Skeletal muscle cell (primary cell): Measurements from ENCODE around the gene AMIGO2.
"Not testable (repeated sequence)": the region's sequence is repeated elsewhere in the genome, so short reads cannot be mapped to it uniquely, and the experiment has no call there.

Experiments used
- DNase-seq: peaks from one replicate; pipeline ENCODE4 v3.0.0-alpha.2; 2010; ENCODE audit warnings: low read depth
- H3K4me3 ChIP-seq: 2 replicates; pipeline ENCODE4 v1.5.1; 2011; ENCODE audit warnings: low read depth, mild to moderate bottlenecking, control low read depth, low read length, moderate library complexity

Gene AMIGO2

GRCh38 chr12:47079468-47079980 is at the start of gene AMIGO2, which contains the start of gene PCED1B:
AMIGO2 (minus strand) TSS chr12:47079959; CDS start chr12:47079002, 957 bp downstream.
PCED1B (plus strand) TSS chr12:47079621; CDS start chr12:47235064, 155,443 bp downstream.
- DNase-seq, result no peak
- peak within 1 kb of the TSS; percentile 73 for H3K4me3 ChIP-seq

- DNase-seq, result no peak
- H3K4me3 ChIP-seq, result no peak overlapping the region
Observed at GRCh38 chr12:47126246-47126645, 46.5 kb upstream of the AMIGO2 start.

DNA sequence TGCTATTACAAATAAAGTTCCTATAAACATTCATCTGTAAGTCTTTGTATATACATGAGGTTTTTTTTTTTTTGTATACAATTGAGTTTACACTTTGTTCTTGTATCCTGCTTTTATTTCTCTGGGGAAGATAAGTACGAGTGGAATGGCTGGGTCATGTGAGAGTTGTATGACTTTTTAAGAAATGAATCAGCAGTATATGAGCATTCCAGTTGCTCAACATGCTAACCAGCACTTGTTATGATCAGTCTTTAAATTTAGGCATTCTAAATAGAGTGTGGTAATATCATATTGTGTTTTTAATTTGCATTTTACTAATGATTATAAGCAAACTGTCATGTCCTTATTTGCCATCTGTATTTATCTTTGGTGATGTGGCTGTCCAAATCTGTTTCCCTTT is 44.7 kb upstream of the AMIGO2 start:
- no peak for DNase-seq
- H3K4me3 ChIP-seq, result no peak overlapping the region

GRCh38 chr12:47123730-47124129 is 44.0 kb upstream of the AMIGO2 start:
- DNase-seq, result no peak
- H3K4me3 ChIP-seq, result no peak overlapping the region

DNA sequence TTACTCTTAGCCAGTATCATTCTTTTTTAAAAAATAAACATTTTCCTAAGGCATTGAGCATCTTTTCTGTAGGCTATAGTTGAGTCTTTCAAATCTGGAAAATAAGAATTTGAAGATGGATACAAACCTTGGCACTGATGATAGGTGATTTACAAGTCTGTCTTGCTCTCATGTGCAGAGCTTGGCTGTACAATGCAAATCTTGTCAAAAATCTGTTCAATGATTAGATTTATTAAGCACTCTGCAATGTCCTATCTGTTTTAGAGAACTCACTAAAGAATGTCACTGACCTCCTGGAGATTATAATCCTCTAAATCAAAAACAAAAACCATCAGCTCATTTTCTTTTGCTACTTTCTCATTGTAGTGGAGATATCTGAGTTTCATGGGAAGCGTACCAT is 42.8 kb upstream of the AMIGO2 start:
- H3K4me3 ChIP-seq, result no peak overlapping the region
- DNase-seq, result no peak

- no peak overlapping the region for H3K4me3 ChIP-seq
- no peak for DNase-seq
Observed at GRCh38 chr12:47121146-47121545, 41.4 kb upstream of the AMIGO2 start.

- no peak for DNase-seq
- H3K4me3 ChIP-seq, result no peak overlapping the region
Observed at GRCh38 chr12:47120736-47121135, 41.0 kb upstream of the AMIGO2 start.

- not testable (repeated sequence) for H3K4me3 ChIP-seq, DNase-seq
Observed at GRCh38 chr12:47117305-47117704, 37.5 kb upstream of the AMIGO2 start.

DNA sequence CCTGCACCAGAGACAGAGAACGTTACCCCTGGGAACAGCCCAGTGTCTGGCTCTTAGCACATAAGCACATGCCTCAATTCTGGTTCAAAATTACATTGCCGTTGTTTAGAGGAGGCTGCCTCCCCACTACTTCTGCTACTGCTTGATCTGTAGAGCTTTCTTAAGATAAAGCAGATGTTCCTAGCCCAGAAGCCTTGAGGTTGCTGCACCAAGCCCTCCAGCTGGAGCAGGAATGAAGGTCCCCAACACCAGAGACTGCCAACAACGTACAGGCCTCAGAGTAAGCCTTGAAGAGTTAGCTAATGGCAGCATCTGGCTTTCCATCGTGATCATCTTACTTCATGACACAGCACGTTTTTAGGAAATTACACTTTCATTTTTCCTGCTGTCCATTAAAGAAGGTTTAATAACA is 34.7 kb upstream of the AMIGO2 start:
- no peak for DNase-seq
- no peak overlapping the region for H3K4me3 ChIP-seq

DNA sequence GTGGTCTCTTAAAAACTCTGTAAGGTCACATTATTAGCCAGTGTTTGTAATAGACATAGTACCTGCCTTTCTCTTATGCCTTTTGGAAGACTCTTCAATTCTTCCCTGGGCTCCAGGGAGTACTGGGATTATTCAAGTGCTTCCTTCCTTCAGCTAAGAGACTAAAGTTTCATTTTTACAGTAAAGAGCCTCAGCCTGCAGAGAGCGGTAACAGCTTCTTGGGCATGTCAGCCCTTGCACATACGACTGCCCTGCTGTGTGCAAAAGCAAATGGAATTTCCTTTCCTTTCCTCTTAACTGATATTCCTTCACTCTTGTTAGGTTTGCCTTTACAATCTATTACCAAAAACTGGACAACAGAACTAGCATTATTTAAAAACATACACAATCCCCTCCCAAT is 32.9 kb upstream of the AMIGO2 start:
- DNase-seq, result no peak
- no peak overlapping the region for H3K4me3 ChIP-seq

DNA sequence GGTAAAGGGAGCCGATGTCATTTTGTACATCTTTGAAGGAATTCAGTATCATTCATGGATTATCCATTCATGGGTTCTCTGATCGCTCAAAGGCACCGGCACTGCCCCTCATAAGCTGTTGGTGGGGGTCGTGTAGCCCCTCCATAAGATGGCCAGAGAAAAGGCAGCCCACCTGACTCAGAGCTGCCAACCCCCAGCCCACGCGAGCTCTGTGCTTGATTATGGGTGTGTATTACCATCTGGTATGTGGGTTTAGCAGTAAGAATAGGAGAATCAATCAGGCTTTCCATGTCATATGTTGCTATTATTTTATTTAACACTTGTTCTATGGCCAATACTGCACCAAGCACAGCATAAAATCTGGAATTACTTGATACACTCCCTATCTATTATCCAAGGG is 32.1 kb upstream of the AMIGO2 start:
- no peak overlapping the region for H3K4me3 ChIP-seq
- DNase-seq, result no peak

DNA sequence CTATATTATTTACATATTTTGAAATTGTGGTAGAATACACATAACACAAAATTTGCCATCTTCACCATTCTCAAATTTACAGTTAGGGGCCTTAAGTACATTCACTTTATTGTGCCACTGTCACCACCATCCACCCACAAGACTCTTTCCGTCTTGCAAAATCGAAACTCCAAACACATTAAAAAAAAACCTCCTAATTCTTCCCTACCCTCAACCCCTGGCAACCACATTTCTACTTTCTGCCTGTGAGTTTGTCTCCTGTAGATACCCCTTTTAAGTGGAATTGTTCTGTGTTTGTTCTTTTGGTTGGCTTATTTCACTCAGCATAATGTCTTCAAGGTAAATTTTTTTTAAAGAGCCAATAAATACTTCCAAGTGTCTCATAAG is 31.6 kb upstream of the AMIGO2 start:
- DNase-seq, result no peak
- no peak overlapping the region for H3K4me3 ChIP-seq

DNA sequence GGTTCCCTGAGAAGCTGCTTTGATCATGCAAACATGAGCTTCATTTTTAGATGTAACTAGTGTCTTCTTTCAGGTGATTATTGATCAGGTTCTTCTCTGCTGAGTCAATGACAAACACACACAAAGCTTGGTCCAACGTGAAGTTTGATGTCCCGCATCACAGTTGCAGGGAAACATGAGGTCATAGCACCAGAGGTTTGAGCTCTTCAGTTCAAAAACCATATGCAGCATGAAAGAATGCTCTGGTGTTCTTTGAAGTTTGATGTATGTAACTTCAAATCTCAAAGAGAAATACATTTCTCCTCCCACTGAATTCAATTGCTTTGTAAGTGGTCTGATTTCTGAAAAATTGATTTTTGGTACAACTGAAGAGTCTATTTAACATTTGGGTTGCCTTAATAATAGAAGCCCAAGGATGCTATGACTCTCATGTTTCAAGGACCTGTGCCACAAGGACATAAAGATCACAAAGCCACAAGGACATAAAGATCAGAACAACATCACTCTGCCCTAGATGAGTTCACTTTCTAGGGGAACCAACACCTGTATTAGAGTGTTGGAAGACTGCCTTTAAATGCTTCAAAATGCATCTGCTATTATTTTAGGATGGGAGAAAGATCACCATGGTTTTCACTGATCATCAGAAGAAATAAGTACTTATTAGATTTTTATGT is 31.1 kb upstream of the AMIGO2 start:
- DNase-seq, result no peak
- H3K4me3 ChIP-seq, result no peak overlapping the region

GRCh38 chr12:47110011-47110541 is 30.3 kb upstream of the AMIGO2 start:
- no peak overlapping the region for H3K4me3 ChIP-seq
- no peak for DNase-seq

GRCh38 chr12:47107926-47108325 is 28.2 kb upstream of the AMIGO2 start:
- no peak overlapping the region for H3K4me3 ChIP-seq
- no peak for DNase-seq

DNA sequence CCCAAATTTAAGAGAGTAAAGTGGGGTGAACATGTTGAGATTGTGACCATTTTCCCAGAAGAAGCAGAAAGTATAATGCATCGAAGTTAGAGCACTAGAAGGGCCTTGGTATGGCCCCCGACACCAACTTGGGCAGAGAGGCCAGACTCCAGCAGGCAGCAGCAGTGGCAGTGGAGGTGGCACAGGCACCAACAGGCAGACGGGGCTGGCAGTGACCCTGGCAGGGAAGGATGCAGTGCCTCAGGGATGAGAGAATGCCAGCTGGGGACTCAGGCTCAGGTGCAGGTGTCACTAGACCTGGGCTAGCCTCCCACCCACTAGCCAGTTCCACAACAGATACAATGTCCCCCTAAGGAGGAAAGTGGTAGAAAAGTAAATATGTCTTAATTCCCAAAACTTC is 27.7 kb upstream of the AMIGO2 start:
- DNase-seq, result no peak
- H3K4me3 ChIP-seq, result no peak overlapping the region

DNA sequence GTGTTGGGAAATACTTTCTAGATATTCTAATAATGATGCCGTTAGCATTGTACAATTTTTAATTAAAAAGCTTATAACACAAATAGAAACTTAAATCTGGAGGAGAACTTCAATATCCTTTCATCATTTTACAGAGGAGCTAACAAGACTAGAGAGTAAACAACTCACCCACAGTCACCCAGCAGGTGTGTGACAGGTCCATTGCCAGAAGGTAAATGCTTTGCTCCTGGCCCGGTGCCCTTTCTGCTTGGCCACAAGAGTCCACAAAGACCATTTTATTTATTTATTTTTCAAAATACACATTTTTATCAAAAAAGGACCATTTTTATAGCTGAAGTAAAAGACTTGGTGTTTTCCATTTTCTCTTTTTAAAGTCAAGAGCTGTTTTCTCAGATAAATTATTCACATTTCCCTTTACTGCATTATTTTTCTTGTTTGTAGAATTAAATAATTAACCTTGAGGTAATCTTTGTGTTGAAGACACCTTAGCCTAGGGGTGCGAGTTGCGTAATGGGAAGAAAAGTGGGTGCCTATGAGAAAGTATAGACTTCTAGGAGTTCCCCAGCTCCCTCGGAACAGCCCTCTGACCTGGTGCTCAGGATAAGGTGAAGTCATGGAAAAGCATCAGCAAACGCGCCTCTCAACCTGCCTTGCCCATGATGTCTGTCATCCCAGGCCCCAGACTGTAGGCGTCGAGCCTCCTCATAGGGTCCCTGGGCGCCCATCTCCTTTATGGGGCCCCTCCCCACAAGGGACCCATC is 26.3 kb upstream of the AMIGO2 start:
- DNase-seq, result no peak
- no peak overlapping the region for H3K4me3 ChIP-seq

DNA sequence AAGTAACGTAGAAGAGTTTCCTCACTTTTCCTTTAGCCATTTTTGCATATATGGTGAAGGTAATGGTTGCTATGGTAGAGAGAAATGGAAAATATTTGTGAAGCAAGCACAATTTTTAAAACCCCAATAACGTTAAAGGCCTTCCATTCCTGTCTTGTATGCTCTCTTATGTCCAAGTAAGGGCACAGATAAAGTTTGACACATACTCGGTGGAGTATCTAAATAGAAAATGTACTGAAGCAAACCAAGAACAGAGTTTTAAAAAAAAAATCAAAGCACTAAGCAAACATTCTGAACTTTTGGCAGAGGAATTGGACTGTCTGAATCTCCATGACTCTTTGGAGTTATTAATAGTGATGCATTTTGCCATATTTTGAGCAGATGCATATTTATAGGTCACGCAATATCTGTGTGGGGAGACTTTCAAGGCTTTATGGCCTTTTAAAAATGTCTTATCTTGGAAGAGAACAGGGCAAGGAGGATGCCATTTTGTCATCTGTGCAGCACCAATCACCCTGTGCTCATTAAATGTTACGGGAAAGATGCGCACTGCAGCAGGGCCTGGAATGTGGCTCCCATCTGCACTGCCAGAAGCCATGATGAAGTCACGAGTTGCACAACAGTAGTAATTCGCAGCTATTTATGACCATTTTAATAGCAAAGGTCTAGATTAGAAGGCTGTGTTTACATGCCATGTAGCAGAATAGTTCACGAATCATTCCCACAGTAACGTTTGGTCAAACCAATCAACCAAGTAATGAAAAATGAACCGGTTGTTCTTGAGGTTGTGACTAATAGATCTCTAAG is 23.3 kb upstream of the AMIGO2 start:
- peak; percentile 85 for DNase-seq
- no peak overlapping the region for H3K4me3 ChIP-seq

GRCh38 chr12:47102406-47102805 is 22.6 kb upstream of the AMIGO2 start:
- DNase-seq, result no peak
- H3K4me3 ChIP-seq, result no peak overlapping the region

DNA sequence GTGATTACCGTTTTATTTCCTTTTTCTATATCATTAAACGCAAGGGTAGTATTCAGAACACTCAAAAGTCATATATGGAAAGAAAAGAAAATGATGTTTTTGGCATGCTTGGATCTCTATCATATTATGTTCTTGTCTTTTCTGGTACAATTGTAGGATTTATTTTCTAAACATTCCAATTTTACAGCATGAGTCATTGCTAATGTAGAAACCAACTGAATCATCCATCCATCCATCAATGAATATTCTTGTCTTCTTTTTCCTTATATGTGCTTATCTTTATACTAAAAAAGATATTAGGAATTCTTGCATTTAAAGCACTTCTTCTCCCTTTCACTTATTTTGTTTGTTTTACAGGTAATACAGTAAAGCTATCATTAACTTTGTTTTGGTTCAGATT is 20.4 kb upstream of the AMIGO2 start:
- H3K4me3 ChIP-seq, result no peak overlapping the region
- DNase-seq, result no peak
